ENCODE measurements around the gene B3GNT5. TPM values are rescaled to one million over a fixed set of nuclear protein-coding genes. Genes with fewer than 3 reads are reported as not detected.

B3GNT5 gene
- total and polyA plus RNA-seq, 2 experiments from 2014 or later, result 4.9 to 6.4 TPM

DNA sequence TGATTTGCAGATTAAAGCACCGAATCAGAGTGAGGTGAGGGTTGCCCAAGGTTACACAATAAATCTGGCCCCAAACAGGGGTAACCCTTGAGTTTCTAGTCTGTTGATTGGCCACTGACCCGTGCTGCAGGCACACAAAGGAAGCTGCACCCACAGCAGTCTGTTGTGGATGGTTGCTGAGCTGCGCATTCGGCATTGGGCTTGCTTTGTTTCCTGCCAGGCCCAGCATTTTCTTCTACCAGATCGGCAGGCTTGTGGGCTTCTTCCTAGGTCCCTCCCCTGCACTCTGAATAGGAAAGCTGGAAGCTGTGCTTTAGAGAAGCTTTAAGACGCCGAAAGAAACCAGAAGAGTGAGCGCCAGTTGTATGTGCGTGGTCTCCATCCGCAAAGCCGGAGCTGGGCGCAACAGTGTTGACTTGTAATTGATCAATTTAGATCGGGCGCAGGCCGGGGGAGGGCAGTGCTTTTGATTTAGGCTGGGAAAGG, 12.1 kb downstream of the B3GNT5 start (continued):
- TF ChIP-seq, protein P1, sequence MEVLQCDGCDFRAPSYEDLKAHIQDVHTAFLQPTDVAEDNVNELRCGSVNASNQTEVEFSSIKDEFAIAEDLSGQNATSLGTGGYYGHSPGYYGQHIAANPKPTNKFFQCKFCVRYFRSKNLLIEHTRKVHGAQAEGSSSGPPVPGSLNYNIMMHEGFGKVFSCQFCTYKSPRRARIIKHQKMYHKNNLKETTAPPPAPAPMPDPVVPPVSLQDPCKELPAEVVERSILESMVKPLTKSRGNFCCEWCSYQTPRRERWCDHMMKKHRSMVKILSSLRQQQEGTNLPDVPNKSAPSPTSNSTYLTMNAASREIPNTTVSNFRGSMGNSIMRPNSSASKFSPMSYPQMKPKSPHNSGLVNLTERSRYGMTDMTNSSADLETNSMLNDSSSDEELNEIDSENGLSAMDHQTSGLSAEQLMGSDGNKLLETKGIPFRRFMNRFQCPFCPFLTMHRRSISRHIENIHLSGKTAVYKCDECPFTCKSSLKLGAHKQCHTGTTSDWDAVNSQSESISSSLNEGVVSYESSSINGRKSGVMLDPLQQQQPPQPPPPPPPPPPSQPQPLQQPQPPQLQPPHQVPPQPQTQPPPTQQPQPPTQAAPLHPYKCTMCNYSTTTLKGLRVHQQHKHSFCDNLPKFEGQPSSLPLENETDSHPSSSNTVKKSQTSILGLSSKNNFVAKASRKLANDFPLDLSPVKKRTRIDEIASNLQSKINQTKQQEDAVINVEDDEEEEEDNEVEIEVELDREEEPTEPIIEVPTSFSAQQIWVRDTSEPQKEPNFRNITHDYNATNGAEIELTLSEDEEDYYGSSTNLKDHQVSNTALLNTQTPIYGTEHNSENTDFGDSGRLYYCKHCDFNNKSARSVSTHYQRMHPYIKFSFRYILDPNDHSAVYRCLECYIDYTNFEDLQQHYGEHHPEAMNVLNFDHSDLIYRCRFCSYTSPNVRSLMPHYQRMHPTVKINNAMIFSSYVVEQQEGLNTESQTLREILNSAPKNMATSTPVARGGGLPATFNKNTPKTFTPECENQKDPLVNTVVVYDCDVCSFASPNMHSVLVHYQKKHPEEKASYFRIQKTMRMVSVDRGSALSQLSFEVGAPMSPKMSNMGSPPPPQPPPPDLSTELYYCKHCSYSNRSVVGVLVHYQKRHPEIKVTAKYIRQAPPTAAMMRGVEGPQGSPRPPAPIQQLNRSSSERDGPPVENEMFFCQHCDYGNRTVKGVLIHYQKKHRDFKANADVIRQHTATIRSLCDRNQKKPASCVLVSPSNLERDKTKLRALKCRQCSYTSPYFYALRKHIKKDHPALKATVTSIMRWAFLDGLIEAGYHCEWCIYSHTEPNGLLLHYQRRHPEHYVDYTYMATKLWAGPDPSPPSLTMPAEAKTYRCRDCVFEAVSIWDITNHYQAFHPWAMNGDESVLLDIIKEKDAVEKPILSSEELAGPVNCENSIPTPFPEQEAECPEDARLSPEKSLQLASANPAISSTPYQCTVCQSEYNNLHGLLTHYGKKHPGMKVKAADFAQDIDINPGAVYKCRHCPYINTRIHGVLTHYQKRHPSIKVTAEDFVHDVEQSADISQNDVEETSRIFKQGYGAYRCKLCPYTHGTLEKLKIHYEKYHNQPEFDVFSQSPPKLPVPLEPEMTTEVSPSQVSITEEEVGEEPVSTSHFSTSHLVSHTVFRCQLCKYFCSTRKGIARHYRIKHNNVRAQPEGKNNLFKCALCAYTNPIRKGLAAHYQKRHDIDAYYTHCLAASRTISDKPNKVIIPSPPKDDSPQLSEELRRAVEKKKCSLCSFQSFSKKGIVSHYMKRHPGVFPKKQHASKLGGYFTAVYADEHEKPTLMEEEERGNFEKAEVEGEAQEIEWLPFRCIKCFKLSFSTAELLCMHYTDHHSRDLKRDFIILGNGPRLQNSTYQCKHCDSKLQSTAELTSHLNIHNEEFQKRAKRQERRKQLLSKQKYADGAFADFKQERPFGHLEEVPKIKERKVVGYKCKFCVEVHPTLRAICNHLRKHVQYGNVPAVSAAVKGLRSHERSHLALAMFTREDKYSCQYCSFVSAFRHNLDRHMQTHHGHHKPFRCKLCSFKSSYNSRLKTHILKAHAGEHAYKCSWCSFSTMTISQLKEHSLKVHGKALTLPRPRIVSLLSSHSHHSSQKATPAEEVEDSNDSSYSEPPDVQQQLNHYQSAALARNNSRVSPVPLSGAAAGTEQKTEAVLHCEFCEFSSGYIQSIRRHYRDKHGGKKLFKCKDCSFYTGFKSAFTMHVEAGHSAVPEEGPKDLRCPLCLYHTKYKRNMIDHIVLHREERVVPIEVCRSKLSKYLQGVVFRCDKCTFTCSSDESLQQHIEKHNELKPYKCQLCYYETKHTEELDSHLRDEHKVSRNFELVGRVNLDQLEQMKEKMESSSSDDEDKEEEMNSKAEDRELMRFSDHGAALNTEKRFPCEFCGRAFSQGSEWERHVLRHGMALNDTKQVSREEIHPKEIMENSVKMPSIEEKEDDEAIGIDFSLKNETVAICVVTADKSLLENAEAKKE (CRISPR knock-in tag; IDR thresholded peaks at IDR 0.05), result no peak
- TF ChIP-seq EZH2phosphoT487 (IDR thresholded peaks at IDR 0.05; ENCODE audit: unreplicated experiment), result no peak
- TF ChIP-seq NANOG (IDR thresholded peaks at IDR 0.05; ENCODE audit: borderline replicate concordance), result no peak; the same call in 1 of the 2 replicates
- TF ChIP-seq, protein P2, sequence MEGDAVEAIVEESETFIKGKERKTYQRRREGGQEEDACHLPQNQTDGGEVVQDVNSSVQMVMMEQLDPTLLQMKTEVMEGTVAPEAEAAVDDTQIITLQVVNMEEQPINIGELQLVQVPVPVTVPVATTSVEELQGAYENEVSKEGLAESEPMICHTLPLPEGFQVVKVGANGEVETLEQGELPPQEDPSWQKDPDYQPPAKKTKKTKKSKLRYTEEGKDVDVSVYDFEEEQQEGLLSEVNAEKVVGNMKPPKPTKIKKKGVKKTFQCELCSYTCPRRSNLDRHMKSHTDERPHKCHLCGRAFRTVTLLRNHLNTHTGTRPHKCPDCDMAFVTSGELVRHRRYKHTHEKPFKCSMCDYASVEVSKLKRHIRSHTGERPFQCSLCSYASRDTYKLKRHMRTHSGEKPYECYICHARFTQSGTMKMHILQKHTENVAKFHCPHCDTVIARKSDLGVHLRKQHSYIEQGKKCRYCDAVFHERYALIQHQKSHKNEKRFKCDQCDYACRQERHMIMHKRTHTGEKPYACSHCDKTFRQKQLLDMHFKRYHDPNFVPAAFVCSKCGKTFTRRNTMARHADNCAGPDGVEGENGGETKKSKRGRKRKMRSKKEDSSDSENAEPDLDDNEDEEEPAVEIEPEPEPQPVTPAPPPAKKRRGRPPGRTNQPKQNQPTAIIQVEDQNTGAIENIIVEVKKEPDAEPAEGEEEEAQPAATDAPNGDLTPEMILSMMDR (conservative IDR thresholded peaks at IDR 0.05; ENCODE audit: low read depth in 2 of 2), result no peak
- TF ChIP-seq CREB1 (CRISPR knock-in tag; IDR thresholded peaks at IDR 0.05; ENCODE audit: low read depth), result no peak
- TF ChIP-seq POLR2AphosphoS5 (IDR thresholded peaks at IDR 0.05; ENCODE audit: low read depth), result no peak
- no peak for TF ChIP-seq EZH2 (IDR thresholded peaks at IDR 0.05; ENCODE audit: low read depth, unreplicated experiment)
